ENCODE data around the gene ASPRV1.
"Not testable (repeated sequence)": the region's sequence is repeated elsewhere in the genome, so short reads cannot be mapped to it uniquely, and the experiment has no call there.

Gene ASPRV1

DNA sequence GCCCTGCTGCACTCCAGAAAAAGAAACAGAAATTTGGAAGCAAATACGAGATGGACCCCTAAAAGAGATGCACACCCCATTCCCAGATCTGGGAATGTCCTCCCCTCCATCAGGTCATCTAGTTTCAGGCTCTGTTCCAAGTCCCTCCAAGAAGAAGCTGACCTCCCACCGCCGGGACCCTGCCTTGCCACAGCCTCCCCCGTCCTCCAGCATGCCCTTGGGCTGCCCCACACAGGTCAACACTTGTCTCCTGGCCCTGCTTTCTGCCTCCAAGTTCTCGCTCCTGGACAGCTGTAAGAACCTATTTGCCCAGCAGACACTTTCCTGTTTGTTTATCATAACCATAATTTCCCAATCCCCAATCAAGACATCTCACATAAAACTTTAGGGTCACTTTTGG lies 2.0 kb downstream of the ASPRV1 start:
- no peak for DNase-seq (ENCODE audit: low read depth)

GRCh38 chr2:69958480-69958879 lies 3.0 kb downstream of the ASPRV1 start:
- DNase-seq (ENCODE audit: low read depth), result no peak

DNA sequence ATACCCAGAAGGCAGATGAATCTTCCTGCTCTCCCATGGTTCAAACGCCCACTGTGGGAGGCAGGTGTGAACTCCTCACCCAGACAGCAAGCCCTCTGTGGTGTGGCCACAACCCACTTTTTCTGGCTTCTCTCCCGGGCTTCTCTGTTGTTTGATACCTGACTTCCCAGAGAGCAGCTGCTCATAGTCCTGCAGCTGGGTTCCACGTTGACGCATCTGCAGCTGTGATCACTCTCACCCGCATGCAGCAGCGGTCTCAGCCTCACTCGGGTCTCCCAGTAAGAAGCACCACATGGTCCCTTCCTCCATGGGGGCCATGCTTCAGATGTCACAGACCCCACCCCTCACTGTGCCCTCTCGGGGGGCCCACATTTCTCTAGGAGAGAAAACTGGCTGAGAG lies 3.5 kb downstream of the ASPRV1 start:
- DNase-seq (ENCODE audit: low read depth), result no peak

GRCh38 chr2:69956475-69956979 lies 4.9 kb downstream of the ASPRV1 start:
- DNase-seq (ENCODE audit: low read depth), result no peak

DNA sequence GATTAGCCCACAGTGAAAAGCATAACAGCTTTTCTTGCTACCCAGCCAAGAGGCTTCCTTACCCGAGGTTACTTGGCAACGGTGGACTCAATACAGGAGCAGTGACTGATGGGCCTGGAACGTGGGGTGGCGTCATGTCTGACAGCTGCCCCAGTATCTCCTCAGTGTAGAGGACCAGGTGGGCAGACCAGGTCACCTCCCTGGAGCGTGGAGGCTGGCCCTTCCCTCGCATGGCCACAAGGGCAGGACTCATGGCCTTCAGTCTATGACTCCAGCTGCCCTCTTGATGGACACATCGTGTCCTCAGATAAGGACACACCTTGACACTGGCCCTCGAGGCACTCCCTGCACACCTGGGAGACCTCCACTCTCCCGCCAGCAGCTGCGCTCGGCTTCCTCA lies 6.4 kb downstream of the ASPRV1 start:
- DNase-seq (ENCODE audit: low read depth), result no peak

GRCh38 chr2:69954084-69954483 lies 7.3 kb downstream of the ASPRV1 start:
- DNase-seq (ENCODE audit: low read depth), result no peak

DNA sequence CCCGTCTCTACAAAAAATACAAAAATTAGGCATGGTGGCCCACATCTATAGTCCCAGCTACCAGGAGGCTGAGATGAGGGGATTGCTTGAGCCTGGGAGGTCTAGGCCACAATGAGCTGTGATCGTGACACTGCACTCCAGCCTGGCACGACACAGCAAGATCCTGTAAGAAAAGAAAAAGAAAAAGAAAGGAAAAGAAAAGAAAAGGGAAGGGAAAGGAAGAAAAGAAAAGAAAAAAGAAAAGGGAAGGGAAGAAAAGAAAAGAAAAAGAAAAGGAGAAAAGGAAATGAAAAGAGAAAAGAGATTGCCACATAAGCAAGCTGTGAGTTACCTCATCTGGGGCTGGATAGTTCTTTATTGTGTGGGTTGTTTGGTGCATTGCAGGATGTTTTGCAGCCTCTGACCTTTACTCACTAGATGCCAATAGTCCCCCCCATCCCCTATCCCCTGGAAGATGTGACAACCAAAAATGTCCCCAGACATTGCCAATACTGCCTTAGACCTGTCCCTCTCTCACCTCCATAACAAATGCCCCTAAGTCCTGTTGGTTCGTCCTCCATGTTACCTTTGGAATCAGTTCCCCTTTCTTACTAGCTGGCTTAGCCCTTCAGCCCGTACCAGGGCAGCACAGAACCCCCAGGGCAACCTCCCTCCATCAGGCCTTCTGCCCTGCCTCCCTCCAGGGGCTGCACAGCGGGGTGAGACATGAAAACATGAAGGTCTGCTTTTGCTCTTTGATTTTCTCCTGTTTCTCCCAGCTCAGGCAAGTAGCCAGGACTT lies 8.9 kb downstream of the ASPRV1 start:
- no peak for DNase-seq (ENCODE audit: low read depth)

DNA sequence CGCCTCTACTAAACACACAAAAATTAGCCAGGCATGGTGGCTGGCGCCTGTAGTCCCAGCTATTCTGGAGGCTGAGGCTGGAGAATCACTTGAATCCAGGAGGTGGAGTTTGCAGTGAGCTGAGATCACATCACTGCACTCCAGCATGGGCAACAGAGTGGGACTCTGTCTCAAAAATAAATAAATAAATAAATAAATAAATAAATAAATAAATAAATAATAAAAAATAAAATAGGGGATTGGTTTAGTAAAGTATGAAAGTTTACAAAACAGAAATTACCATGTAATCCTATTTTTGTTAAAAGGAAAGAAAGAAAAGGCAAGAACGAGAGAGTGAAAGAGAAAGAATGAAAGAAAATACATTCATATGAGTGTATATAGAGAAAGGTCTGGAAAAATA lies 10.8 kb downstream of the ASPRV1 start:
- not testable (repeated sequence) for DNase-seq (ENCODE audit: low read depth)

DNA sequence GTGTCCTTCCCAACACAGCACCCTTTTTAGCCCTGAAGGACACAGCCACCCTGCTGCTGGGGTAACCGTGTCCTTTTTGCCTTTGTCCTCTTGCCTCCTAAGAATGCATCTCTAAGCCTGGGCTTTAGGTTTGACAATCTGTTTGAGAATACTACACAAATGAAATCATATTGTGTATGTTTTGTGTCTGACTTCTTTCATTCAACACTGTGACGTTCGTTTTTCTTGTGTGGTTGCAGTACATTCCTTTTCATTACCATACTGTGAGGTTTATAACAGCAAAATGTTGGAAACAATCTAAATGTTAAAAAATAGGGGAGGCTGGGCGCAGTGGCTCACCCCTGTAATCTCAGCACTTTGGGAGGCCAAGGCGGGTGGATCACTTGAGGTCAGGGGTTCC lies 11.2 kb downstream of the ASPRV1 start:
- DNase-seq (ENCODE audit: low read depth), result no peak

DNA sequence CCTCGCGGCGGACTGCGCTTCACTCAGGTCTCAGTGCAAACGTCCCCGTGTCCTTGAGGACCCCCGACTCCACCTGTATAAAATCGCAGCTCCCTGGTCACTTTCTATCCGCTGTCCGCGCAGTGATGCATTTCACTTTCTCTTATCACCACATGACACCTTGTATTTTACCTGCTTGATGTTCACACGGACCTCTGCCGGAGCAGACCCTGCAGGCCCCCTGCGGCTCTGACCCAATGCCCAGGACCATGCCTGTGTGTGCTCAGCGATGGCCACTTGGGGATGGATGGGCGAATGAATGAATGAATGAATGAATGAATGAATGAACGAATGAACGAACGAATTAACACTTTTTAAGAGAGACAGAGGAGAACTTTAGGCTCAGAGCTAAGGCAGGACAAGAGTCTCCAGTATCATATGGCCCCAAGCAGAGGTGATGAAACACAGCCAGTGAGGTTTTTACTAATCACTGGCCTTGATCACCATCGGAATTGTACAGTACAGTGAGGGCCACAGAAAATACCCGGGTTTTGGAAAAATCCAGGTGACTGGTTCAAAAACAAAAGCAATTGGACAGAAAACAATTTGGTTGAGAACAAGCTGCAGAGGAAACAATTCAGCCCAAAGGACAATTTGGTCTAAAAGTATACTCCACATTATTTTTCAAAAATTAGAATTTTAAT lies 12.3 kb downstream of the ASPRV1 start:
- DNase-seq (ENCODE audit: low read depth), result no peak

- DNase-seq (ENCODE audit: low read depth), result no peak
Measured at GRCh38 chr2:69948032-69948962, 13.1 kb downstream of the ASPRV1 start.

DNA sequence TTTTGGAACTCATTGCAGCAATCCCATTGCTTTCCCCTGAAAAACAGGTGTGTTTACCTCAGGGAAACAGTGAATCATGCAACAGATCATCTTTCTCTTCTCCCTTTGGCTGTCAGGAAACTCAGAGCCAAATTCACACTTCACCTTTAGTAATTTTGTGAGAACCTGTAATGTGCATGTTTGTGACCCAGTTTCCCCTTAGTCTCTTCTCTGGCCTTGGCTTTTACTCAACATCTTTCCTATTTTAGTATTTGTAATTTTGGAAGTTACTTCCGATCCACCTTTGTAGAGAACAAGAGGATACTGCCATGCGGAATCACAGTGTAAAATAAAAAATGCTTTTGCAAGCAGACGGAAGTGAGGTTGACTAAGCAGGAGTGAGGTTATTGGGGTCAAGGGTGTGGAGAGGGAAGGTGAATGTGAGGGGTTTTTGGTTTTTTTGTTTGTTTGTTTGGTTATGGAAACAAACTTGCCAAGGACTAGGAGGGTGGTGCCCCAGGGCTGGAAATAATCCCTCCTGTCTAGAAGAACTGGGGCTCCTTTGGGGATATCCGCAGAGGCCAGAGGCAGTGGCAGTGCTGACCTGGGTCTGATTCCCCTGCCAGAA lies 14.0 kb downstream of the ASPRV1 start:
- no peak for DNase-seq (ENCODE audit: low read depth)

DNA sequence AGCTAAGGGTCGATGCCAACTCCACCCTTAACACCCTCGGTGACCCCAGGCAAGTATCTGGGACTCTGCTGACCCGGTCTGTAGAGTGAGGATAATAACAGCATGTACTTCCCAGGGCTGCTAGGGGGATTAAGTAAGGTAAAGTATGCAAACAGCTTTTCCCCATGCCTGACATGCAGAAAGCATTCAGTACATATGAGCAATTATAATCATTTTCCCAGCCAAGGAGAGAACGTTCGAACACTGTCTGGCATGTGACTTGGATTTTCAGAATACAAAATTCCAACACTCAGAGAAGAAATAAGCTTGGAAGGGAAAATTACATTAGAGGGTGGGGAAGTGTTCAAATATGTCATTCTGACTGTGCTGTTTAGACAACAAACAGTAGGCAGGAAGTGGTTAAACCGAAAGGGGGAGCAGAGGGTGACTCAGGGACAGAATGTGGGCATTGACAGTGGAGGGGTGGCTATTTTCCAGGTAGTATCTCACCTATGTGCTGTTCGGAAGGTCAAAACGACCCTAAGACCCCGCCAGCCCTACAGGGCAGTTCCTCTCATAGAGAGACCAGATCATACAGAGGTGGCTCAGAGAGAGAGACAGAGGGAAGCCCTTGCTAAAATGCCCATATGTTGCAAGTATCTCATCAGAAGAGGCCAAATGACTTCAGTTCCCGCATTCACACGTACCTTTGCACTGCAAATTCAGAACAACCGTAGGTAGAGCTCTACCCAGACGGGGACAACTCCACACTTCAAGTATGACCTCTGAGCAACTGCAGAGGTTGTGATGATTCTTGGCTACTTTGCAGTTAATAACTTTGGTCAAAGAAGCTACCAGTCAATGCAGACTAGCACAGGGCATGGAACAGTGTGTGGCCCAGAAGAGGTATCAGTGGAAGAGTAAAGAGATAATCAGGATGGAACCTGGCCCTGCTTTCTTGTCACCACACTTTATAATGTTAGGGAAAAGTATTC lies 14.8 kb downstream of the ASPRV1 start:
- peak; percentile 45 for DNase-seq (ENCODE audit: low read depth)

GRCh38 chr2:69945941-69946340 lies 15.5 kb downstream of the ASPRV1 start:
- DNase-seq (ENCODE audit: low read depth), result no peak

- no peak for DNase-seq (ENCODE audit: low read depth)
Measured at GRCh38 chr2:69945441-69945840, 16.0 kb downstream of the ASPRV1 start.

GRCh38 chr2:69944756-69945155 lies 16.7 kb downstream of the ASPRV1 start:
- no peak for DNase-seq (ENCODE audit: low read depth)

DNA sequence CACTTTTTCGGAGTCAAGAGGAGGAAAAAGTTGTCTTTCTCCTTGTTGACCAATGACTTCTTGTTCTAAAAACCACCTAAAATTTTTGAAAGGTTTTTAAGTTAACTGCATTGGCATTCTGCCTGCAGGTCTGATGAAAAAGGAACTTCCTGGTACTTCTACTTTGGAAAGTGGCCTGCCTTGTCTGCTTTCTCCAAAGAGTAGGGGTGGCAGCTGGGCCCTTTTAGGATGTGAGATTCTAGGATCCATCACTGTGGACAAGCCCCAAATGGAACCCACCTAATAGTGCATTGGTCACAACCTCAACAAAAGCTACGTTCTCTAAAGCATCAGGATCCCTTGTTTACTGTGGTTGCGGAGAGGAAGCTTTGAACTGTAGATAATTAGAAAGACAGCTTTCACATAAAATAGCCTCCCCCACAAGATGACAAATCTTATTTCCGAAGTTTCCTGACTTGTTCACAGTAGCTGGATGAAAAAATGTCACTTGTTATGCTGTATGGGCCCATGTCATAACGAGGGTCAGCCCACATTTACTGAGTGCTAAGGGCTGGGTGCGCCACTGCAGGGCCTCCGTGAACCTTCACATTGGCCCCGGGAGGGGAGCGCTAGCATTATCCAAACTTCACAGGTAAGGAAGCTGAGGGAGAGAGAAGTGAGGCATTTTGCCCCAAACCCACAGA lies 17.4 kb downstream of the ASPRV1 start:
- no peak for DNase-seq (ENCODE audit: low read depth)

DNA sequence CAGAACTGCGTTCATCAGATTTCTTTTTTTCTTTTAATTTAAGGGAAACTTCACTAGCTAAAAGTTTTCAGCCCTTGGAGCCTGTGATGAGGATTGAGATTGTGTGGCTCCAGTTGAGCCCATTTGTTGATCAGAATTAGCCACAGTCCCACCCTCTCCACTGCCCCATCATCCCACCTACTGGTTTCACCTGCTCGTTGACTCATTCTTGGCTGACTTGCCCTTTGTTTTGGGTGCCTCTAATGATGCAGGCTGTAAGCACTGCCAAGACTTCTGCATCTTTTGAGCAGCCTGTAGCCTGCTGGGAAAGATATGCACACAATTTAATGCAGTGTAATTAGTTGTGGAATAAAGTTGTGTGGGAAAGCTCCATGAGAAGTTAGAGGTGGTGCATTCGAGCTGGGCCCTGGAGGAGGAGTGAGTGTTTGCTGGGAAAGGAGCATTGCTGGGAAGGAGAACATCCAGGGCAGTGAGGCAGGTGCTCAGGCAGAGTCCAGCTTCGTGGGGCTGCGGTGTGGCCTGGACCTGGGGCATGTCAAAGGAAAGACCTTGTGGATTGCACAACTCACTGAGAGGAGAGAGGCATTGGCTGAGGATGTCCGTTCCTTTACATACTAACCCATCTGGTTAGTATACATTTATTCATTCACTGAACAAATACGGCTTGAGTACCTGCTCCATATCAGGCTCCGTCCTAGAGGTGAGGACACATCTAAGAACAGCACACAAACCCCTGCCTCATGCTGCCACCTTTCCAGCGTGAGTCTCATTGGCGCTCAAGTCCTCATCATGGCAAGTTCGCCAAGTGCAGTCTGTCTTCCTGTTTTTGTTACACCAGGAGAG lies 18.2 kb downstream of the ASPRV1 start:
- no peak for DNase-seq (ENCODE audit: low read depth)

DNA sequence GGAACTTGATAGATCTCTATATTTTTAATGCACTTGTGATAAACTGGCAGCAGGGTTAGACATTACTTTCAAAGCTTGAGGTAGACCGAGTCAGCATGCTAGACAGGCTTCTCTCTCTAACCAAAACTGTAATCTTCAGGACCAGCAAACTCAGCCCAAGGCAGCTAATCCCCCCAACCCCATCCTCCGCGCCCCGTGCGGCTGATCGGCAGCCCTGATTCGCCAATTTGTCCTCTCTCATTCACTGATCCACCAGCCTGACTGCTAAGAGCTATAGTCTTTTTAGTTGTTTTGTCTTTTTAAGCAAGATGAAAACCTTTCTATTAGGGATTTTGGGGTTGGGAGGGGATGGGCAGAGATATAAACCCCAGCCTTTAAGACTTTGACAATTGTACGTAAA lies 20.7 kb downstream of the ASPRV1 start:
- no peak for DNase-seq (ENCODE audit: low read depth)

Measured in HS-5 (cell line).